Stimulated activated CD4-positive, alpha-beta T cell treated with anti-CD3 and anti-CD28 coated beads, TNF-alpha, amount 100 ng/mL, for 24 hours (primary cell): ENCODE results near the gene SESN3.
"Not testable (repeated sequence)": the region's sequence is repeated elsewhere in the genome, so short reads cannot be mapped to it uniquely, and the experiment has no call there.

ENCODE experiments used
- DNase-seq, 3 experiments: peaks; one replicate each; pipeline ENCODE4 v3.0.0-alpha.2; 2020; ENCODE audit warnings: low read depth in 3 of 3

Gene SESN3

GRCh38 chr11:95152876-95153856 is 77.8 kb downstream of the SESN3 start:
- DNase-seq, result no peak

DNA sequence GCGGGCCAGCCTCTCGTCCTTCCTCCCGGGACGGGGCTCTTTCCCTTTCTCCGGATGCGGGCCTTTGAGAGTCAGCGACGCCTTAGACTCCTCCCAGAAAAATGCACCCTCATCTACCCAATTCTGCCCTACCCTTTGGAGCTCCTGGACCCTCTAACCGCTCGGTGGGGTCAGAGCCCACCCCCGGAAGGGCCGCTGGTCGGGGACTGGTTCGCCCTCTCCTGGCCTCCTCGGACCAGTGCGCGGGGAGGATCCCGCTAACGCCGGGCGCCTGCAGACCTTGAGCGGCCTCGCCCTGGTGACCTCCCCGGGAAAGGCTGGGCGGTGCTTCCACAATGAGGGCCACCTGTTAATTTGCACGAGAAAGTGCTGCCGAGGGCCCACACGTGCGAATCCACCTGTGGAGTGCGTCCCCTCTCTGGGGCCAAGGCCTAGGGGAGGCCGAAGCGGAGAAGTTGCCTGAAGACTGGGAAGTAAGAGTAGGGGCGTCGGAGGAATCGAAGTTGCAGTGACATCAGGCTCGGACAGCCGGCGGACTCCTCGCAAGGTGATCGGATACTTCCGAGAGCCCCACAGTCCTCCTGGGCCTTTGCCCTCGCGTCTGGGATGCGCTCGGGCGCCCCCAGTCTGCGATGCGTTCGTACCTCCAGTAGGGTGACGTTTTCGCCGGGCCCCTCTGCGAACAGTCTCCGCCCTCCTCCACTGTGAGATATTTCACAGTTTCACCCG is 79.9 kb downstream of the SESN3 start:
- peak; percentile 80 to 88 (median 87) for DNase-seq

DNA sequence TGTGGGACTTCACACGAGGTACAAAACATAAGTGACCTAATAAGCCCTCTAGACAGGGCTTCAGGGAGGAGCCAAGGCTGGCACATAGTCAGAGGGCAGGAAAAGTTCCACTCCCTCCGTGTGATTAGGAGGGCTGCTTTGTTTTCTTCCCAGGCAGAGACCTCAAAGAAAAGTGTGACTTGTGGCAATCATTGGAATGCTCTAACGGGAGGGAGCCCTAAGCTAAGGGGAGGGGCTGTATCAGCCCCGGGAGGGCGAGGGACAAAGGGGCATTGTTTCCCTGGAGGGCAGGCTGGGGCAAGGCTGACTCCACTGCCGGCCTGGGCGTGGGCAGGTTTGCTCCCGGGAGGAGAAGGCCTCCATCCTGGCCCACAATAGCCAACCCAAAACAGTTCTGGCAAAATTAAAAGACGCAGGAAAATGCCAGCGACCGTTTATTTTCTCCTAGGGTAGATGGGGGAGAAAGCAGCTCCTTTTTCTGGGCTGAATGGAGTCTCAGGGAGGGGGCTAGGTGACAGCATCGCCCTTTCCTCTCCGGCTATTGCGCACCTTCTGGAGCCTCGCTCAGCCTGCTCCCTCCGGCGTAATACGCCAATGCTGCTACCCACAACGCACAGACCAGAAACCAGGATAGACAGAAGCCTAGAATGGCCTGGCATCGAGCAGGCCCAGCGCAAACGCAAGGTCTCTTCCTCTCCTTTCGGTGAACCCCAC is 81.2 kb downstream of the SESN3 start:
- DNase-seq, result no peak

DNA sequence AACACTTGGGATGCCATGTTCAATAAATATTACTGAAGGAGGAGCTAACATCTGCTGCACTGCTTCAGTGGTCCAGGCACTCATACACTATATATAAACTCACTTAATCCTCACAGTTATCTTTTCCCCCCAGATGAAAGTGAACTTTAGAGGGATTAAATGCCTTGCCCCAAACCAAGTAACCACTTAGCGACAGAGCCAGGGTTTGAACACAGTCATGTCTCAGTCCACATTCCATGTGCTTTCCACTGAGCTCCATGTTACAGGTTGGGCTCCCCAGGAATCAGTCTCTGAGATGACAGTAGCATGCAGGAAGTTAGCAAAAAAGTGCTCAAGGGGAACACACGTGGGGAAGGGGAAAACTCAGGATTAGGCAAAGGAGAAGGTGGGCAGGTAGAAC is 82.1 kb downstream of the SESN3 start:
- DNase-seq, result no peak

- no peak for DNase-seq
Measured at GRCh38 chr11:95148406-95148805, 82.6 kb downstream of the SESN3 start.

- no peak for DNase-seq
Measured at GRCh38 chr11:95147364-95147905, 83.6 kb downstream of the SESN3 start.

- DNase-seq, result no peak
Measured at GRCh38 chr11:95145430-95146060, 85.5 kb downstream of the SESN3 start.

GRCh38 chr11:95144313-95145235 is 86.4 kb downstream of the SESN3 start:
- DNase-seq, result no peak

DNA sequence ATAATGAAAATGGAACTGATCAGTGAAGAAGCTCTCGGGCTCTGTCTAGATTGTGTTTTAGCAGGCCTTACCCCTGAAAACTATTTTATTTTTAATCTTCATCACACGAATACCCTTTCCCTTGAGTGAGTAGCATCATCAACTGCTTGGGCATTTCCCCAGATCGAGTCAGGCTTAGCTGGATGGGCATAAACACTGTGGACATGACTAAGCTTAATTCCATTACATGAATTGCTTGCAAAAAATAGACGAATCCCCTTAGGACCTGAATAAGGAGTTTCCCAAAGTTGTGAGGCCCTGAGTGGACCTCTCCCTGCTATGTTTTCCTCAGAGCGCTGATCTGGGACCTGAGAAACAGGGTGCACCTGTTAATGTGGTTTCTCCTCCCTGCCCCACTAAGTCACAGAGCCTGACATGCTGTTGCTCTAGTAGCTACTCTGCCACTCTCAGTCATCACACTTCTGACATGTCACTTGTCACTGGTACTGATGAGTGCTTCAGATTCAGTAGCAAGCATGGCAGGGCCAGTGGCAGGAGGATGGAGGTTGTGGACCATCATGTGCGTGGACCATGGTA is 87.8 kb downstream of the SESN3 start:
- no peak for DNase-seq

GRCh38 chr11:95142431-95142830 is 88.6 kb downstream of the SESN3 start:
- DNase-seq, result no peak

DNA sequence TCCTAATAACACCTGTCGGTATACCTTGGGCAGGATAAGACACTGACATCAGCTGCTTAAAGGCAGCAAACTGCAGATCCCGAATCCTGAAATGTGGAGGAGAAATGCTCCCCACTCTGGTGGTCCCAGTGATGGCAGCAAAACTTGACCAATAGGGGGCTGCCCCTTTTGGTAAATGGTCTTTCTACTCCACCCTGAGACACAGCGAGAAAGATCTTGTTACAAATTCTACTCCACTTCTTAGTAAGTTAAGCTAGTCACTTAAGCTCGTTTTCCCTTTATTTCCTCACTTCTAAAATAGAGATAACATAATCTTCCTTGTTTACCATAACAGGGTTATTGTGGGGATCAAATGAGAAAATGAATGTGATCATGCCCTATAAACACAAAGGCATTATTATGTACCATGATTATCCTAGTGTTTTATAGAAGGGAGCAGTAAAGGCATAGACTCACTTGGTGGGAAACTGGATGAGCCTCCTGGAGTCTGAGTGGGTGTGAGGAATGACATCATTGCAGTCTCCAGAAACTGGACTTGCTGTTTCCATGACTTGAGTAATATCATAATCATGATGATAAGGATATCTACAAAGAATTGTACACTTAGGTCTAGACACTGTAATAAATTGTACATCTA is 90.5 kb downstream of the SESN3 start:
- no peak for DNase-seq

GRCh38 chr11:95138448-95138847 is 92.6 kb downstream of the SESN3 start:
- no peak for DNase-seq

- DNase-seq, result no peak
Measured at GRCh38 chr11:95137299-95137698, 93.7 kb downstream of the SESN3 start.

DNA sequence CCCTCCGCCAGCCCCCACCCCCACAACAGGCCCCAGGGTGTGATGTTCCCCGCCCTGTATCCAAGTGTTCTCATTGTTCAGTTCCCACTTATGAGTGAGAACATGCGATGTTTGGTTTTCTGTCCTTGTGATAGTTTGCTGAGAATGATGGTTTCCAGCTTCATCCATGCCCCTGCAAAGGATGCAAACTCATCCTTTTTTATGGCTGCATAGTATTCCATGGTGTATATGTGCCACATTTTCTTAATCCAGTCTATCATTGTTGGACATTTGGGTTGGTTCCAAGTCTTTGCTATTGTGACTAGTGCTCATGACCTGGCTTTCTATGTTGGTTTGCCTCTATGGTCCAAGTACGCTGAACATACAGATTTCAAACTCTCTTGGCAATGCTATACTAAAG is 94.3 kb downstream of the SESN3 start:
- not testable (repeated sequence) for DNase-seq

- DNase-seq, result no peak
Measured at GRCh38 chr11:95135880-95136279, 95.1 kb downstream of the SESN3 start.

DNA sequence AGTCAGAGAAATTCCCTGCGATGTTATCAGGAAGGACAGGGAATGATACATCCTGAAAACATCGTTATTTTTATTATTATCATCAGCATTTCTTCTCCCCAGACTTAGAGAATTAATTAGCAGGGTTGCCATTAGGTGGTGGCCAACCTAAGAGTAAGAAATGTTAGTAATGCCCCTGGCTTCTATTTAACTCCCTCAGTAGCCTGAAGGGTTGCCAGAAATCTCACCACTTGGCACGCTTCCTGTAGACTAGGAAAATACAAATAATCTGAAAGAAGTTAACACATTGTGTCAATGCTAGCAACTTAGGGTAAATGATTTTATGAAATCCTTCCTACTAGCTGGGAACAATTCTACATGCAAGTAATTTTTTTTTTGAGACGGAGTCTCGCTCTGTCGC is 95.8 kb downstream of the SESN3 start:
- no peak for DNase-seq

- DNase-seq, result no peak
Measured at GRCh38 chr11:95134491-95134890, 96.5 kb downstream of the SESN3 start.

DNA sequence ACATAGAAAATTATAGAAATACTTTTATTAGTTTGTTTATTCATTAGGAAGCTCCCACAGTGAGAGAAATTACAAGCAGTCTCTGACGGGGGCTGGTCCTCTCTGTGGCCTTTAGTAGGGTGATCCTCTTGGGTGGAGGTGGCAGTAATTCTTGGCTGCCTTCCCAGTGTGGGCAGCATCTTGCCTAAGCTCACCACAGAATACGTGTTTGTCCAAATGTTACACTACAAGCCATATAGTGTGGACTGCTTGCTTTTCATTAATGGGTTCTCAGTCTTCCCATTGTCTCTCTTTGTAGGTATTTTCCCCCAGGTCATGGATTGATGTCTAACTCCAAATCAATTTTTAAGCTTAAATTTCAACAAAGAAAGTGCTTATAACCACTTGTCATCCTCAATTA is 98.0 kb downstream of the SESN3 start:
- DNase-seq, result no peak

- no peak for DNase-seq
Measured at GRCh38 chr11:95128602-95129001, 102.4 kb downstream of the SESN3 start.

GRCh38 chr11:95123556-95123955 is 107.4 kb downstream of the SESN3 start:
- no peak for DNase-seq
